ENCODE measurements around the gene MTRFR.
A peak's percentile ranks its signal among the peaks of the same experiment; 100 is the strongest.
"Not testable (repeated sequence)": the region's sequence is repeated elsewhere in the genome, so short reads cannot be mapped to it uniquely, and the experiment has no call there.

Gene MTRFR

DNA sequence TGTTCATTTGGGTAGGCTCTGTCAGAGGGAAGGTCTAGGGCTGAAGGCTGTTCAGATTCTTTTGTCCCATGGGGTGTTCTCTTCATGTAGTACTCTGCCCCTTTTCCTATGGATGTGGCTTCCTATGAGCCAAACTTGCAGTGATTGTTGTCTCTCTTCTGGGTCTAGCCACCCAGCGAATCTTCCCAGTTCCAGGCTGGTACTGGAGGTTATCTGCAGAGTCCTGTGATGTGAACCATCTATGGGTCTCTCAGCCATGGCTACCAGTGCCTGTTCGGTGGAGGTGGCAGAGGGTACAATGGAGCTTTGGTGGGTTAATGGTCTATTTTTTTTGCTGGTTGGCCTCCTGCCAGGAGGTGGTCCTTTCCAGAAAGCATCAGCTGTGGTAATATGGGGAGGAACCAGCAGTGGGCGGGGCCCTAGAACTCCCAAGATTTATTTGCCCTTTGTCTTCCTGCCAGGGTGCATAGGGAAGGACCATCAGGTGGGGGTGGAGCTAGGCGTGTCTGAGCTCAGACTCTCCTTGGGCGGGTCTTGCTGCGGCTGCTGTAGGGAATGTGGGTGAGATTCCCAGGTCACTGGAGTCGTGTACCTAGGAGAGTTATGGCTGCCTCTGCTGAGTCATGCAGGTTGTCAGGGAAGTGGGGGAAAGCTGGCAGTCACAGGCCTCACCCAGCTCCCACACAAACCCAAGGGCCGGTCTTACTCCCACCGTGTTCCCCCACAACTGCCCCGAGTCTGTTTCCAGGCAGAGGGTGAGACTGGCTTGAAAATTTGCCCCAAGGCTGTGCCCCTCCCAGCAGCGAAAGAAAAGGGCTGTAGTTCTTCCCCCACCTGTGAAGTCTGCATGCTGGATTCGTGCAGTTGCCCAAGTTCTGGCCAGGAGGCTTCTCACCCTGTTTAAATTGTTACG, 17.5 kb downstream of the MTRFR start:
- DNase-seq = no peak

DNA sequence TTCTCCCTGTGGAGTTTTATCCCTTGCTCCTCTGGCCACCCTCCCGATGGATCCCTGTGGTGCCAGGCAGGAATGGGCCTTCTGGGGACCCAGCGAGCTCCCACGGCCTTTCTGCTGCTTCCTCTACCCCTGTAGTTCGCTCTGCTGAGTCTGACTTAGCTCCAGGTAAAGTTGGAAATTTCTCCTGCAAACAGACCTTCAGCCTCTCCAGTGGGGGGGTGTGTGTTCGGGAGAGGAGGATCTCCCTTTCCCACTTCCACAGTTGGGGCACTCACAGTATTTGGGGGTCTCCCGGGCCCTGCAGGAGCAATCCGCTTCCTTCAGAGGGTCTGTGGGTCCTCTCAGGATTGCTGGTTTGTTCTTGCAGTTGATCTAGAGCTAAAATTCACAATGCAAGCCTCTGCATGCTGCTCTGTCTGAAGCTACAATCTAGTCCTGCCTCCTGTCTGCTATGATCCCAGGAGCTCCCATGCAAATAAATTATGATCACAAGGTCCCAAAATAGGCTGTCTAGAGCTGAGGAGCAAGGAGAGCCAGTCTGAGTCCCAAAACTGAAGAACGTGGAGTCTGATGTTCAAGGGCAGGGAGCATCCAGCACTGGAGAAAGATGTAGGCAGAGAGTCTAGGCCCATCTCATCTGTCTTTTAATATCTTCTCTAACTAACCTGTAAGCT, 18.3 kb downstream of the MTRFR start:
- DNase-seq = no peak

DNA sequence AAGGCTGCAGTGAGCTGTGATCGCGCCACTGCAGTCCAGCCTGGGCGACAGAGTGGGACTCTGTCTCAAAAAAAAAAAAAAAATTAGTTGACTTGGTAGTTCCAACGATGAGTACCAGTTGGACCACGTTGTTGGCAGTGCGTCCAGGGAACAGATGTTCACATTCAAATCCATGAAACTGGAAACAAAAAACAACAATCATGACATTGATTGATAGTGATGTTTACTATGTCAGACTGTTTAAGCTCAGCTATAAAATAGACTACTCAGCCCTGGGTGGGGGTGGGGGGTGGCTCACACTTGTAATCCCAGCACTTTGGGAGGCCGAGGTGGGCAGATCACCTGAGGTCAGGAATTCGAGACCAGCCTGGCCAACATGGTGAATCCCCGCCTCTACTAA, 19.1 kb downstream of the MTRFR start:
- not testable (repeated sequence) for DNase-seq

DNA sequence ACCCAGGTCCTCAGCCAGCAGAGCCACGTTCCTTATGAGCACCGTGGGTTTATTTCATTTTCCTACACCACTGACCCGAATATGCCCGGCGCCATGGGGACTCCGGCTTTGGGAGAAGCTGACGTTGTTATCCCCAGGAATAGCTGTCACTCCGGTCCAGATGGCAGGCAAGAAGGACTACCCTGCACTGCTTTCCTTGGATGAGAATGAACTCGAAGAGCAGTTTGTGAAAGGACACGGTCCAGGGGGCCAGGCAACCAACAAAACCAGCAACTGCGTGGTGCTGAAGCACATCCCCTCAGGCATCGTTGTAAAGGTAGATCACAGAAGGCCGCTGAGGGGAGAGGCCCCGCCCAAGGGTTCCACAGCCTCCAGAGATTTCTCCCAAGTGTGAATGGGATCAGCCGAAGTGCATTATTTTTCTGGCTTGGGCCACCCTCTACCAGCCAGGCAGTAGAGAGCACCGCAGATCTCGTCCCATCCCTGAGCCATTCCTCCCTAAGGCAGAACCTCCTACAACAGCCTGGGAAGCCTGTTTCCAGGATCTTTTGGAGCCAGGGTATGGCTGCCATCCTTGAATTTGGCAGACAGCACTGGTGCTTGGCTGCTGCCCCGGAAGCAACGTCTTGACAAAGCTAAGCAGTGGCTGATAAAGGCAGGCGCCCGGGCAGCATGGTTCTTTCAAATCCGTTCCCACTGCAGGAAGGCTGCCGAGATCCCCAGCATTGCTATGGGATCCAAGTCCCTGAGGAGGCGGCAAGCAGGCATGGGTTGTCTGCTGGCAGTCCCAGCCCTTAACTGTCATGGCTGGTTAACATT, 20.6 kb downstream of the MTRFR start:
- no peak for DNase-seq

DNA sequence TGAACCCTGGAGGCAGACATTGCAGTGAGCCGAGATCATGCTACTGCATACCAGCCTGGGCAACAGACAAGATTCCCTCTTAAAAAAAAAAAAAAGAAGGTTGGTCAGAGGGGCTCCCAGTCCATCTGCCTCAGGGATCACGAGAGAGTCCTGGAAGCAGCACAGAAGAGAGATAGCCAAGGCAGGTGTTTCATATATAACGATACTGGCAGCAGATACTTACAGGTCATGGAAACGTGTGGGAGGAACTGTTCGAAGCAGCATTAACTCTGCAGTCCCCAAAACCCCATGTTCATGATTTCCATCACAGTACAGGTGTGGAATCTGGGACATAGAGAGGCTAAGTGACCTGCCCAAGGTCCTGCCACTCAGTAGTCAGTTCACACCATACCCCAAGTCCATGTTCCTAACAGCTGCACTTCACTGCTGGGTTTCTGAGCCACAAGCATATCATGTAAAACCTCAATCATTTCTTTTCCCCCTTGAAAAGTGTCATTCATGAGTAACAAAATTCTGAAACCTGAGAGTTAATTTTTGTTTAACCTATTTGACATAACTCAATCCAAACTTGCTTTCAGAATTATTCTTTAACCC, 21.7 kb downstream of the MTRFR start:
- DNase-seq = no peak

DNA sequence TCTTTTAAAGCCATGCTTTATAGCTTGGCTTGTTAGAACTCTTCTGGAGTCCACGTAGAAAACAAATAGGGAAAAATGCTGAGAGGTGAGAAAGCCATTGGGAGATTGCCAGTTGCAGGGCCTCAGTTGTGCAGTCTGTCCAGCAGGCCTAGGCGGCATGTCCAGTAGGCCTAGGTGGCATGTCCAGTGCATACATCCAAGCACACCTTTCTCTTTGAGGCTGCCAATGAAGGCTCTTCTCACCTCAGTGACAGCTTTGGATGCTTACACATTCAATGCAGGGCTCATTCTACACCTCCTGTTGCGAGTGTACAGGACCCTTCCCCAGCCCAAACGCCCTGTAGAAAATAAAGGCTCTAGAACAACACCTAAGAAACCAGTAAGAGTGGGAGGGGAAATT, 25.4 kb downstream of the MTRFR start:
- DNase-seq = no peak

DNA sequence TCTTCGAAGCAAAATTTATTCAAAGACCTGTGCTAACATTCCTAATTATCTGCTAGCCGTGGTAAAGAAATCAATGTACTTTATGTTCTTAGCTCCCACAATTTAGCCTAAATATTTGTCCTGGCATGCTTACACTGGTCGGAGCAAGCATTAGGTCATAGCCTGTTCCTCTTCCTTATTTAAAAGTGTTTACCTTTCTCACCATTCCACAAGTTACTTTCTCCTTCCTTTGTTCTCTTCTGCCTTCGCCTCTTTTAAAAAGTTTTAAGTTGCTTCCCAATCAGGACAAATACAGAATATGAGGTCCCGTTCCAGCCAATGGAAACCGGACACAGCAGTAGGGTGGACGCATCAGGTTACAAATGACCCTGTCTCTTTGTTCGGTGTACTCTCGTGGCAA, 26.8 kb downstream of the MTRFR start:
- DNase-seq = no peak

DNA sequence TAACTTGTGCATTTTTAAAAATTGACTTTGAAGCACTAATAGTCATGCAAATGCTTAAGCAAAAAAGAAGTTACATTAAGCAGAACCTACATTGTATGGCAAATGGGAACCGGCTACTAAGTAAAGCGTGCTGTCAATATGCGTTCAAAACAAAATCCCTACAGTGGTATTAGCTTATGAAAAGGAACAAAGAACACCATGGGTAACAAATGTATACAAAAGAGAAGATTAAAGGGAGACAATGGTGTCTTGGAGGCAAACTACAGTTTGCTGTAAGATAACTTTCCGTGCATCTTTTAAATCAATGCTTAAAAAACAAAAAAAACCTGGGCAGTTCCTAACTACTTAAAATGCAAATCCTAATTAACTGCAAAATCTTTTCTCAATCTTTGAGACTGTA, 28.0 kb downstream of the MTRFR start:
- no peak for DNase-seq

DNA sequence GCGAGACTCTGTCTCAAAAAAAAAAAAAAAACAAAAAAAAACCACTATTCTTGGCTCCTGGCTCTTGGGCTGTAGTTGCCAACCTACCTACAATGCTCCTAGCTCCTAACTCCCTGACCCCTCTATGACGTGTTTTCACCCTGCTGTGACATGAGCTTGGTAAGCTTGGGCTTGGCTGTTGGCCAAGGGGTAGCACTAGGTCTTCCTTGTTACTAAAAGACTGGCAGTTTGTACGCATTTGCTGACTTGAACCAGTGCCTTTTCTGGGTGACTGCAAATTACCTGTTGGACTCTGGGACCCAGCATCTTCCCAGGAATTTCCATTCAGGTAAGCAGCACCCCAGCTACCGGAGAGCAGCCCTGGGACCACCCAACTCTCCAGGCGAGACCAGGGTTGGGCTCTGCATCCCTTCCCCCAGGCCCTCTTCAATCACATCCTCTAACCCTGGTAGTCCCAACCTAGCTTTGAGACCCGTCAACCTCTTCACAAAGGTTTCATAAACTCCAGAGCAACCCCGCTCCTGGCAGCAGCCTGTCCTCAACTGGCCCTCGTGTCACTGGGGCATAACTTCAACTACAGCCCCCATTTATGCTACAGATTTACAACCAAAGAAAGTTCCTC, 30.1 kb downstream of the MTRFR start:
- no peak for DNase-seq

DNA sequence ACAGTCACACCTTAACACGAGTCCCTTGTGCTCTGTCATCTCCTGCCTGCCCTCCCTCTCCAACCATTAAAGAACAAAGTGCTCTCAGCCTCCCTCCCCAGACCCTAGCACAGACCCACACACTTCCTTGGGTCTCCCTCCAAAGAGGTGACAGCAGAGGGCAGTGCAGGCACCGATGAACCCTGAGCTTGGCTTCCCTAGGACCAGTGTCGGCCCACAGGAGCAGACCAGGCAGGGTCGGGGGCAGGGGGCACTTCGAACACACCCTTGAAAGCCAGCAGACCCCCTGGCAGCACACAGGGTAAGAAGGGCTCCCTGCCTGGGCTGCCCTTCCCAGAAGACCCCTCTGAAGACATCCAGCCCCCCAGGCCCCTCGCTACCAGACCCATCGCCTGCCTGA, 31.4 kb downstream of the MTRFR start:
- DNase-seq = no peak

DNA sequence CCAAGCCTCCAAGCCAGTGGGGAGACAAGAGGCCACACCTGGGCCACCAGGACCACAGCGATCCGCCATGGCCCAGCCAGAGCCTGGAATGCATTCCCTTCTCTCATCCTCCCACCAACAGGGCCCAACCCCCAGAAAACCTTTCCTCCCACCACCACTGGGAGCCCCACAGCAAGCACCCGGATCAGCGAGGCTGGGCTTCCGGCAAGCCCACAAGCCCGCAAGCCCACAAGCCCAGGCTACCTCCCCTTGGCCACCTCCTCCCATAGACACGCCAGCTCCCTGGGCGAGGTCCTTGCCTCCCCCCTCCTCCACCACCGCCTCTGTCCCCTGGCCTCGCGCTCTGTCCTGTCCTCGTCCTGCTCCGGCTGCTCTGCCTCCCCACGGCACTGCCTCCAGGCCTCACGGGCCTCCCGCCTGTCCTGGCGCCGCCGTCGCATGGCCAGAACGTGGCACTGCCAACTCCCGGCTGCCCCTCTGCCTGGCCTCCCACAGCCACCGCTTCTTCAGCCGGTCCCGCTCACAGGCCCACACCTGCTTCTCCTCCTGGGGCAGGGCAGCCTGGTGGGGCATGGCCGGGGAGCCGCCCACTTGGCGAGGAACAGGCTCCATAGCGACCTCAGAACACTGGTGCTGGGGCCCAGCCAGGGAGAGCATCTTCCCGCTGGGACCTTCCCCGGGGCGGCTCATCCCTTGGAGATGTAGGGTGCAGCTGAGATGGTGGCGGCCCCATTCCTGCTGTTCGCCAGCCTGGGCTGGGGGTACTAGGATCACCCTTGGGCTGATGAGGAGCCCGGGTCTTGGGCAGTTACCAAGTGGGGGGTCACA, 32.8 kb downstream of the MTRFR start:
- DNase-seq = no peak

DNA sequence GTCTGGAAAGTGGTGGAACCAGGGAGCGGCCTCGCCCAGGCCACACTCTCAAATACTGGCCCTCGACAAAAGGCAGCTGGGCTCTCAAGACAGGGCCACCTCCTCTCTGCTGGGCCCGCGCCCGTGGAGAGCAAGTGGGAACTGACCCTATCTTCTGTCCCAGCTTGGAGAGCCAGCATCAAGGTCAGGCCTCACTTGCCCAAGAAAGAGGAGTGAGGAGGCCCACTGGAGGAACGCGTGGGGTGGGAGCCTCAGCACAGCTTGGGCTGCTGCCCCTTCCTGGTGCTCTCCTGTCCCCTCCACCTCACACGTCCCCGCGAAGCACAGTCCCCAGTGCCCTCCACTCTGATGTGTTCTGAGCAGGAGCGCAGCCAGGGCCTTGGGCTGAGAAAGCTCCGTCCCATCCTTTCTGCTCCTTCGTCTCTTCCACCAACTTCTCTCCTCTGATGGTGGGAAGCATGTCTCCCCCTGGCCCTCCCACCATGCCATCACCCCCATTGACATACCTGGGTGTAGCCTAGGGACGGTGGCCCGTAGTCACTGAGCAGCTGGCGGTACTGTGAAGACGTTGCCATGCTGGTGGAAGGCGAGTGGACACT, 33.5 kb downstream of the MTRFR start:
- DNase-seq = no peak

DNA sequence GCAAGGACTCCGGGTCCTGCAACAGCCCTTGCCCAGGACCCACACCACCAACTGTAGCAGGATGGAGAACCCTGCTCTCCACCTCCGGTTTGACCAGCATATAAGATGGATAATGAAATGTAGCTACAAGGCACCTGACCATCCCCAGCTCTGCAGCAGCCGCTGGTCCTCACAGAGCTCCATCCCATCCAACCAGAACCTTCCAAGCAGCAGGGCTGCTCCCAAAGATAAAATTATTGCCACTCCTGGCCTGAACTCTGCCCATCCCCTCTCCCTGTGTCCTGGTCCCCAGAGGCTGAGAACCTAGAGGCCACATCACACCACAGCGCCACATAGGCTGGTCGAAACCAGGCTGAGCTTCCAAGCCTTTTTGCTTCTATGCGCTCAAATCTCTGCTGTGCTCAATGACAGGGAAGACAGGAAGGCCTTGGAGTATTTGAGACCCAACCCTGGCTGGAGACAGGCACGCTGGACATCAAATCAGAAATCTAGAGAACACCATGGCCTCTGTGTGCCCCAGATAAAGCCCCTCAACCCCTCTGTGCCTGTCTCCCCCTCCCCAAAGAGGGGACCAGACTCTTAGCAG, 34.2 kb downstream of the MTRFR start:
- DNase-seq = no peak

DNA sequence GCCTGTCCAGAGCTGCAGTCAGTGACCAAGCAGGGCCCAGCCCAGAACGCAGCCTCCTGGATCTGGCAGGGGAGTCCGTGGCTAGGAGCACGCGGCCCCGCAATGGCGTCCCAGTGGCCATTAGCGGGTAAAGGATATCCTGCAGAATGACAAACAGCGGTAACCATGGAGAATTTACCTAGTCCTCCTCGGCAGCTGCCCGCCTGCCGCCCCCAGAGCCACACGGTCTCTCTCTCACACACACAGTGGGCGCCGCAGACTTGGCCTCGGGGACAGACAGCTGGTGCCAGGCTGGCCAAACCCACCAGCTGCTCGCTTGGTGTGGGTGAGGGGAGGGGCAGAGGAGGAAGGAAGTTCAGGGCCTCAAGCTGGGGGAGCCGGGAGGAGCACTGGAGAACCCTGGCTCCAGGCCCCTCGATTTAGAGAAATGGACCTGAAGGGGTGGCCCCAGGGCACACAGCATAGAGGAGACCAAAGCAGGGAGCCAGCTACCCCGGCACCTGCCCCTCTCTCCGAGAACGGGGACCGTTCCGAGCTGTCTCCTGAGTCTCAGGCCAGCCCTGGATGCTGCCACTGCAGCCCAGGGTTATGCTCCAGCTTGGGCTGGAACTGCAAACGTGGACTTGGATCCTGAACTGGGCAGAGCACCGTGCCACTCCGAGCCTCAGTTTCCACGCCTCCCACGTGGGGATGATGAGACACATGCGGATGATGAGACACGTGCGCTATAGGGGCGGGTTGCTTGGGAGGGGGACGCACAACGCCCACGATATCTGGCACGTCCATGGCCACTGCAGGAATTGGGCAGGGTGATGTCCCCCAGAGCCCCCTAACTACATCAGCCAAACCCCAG, 35.0 kb downstream of the MTRFR start:
- DNase-seq = no peak

DNA sequence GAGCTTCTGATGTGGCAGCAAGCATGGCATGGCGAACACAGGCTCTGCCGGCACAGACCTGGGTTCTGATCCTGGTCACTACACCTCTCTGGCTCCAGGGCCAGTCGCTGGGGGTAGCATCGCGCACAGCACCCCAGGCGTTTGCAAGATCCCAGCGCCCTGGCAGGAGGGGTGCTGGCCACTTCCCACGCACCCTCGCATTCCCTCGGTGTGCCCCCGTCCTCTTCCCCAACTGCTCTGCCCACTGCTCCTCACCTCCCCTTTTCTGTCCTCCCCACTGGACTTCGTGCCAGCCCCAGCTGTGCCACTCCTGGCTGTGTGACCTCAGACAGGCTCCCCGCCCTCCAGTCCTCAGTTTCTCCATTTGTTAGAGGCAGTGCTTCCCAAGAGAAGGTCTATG, 35.6 kb downstream of the MTRFR start:
- DNase-seq = no peak

DNA sequence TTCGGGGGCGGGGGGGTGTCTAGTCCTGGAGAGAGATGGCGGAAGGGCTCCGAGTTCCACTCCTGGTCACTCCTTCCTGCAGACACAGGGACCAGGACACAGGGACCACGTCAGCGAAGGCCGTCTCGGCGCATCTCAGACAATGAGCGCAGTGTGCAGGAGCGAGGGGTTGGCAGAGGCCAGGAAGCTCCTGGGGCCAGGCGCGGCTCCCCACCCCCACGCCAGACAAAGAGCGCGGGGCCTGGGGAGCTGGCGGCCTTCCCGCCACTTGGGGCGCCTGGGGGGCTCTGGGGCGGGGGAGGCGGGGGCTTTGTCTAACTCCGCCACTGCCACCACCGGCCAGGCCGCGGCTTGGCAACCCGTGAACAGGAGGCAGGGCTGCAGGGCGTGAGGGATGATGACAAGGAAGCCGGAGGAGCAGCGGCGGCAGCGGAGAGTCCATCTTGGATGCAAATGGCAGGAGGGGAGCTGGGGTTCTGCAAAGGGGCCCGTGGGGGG, 36.2 kb downstream of the MTRFR start:
- peak; percentile 47 for DNase-seq

DNA sequence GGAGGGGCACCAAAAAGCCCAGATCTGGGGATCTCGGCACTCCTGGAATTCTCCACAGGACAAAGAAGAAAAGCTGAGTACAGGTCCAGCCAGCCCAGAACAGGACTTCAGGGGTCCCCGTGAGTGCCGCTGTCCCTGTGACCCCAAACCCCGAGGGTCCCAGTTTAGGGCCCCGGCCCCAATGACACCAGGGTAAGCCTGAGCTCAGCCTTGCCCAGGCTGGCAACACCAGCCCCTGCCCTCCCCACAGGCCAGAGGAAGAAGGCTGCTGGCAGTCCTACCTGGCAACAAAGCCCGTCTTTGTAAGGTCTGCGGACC, 36.6 kb downstream of the MTRFR start:
- DNase-seq = no peak

DNA sequence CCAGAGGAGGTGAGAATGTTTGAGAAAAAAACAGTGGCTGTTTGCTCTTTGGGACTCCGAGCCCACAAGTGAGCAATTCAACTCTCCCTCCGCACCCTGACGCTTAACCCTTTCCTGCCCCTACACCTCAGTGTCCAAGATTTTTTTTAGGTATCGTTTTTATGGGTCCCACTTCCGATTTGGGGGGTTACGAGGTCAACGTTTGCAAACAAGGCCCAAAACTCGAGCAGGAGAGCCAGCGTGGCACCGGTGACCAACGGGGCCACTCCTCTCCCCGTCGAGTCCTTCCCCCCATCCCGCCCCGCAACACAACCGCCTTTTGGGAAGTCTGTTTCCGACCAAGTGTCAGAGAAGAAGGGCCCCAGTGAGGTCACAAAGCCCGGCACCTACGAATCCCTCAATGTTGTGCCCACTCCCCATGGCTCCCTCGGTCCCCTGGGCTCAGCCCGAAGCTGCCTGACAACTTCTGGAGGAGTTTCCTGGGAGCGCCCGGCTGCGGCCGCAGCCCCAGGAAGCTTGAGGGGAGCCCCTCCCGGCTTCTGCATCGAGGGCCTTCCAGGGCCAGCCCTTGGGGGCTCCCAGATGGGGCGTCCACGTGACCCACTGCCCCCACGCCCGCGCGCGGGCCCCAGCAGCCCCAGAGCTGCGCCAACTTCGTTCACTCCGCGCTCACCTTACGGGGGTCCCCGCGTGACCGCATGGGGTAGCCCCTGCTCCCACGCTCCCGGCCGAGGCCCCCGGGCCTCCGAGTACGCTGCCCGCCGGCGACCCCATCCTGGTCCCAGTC, 37.2 kb downstream of the MTRFR start:
- DNase-seq = no peak

Data from amniotic stem cell (primary cell).